SK-N-MC (cell line): ENCODE measurements around the gene BRPF1.
A peak's percentile ranks its signal among the peaks of the same experiment; 100 is the strongest.
"Not testable (repeated sequence)": the region's sequence is repeated elsewhere in the genome, so short reads cannot be mapped to it uniquely, and the experiment has no call there.

ENCODE experiments used
- DNase-seq: peaks from one replicate; pipeline ENCODE4 v3.0.0-alpha.2; 2011; ENCODE audit warnings: low read depth, low spot score
- H3K27ac ChIP-seq: fragments of 200-600 bp; sonication (generic); 2 replicates; pipeline ENCODE4 v1.5.1; 2016; ENCODE audit warnings: mixed run types
- H3K36me3 ChIP-seq: fragments of 200-600 bp; sonication (generic); 2 replicates; pipeline ENCODE4 v1.6.1; 2017; ENCODE audit warnings: antibody characterized with exemption, low read length, mixed read lengths; ENCODE audit not compliant: insufficient read depth
- H3K4me3 ChIP-seq: fragments of 200-600 bp; sonication (generic); 2 replicates; pipeline ENCODE4 v1.5.1; 2016
- H3K9ac ChIP-seq: fragments of 200-600 bp; sonication (generic); 2 replicates; pipeline ENCODE4 v1.8.0; 2017; ENCODE audit warnings: mixed run types, mixed read lengths; ENCODE audit not compliant: insufficient read length
- H3K9me3 ChIP-seq: fragments of 200-600 bp; sonication (generic); 2 replicates; pipeline ENCODE4 v1.6.1; 2017; ENCODE audit warnings: low read depth, mild to moderate bottlenecking, antibody characterized with exemption, low read length, moderate library complexity, mixed read lengths
- EZH2 ChIP-seq: fragments of 200-600 bp; sonication (generic); IDR thresholded peaks from one replicate; pipeline ENCODE4 v1.6.1; 2017; ENCODE audit warnings: antibody characterized with exemption
- FOXP2 ChIP-seq: optimal IDR thresholded peaks from 2 replicates; pipeline ENCODE3; 2011; ENCODE audit warnings: mild to moderate bottlenecking, moderate library complexity; ENCODE audit not compliant: insufficient read depth; ENCODE audit errors: extremely low read length, control extremely low read depth
- POLR2AphosphoS5 ChIP-seq: IDR thresholded peaks from 2 replicates; pipeline ENCODE4 v1.6.1; 2012; ENCODE audit warnings: mild to moderate bottlenecking, low read depth, low read length, borderline replicate concordance

The BRPF1 gene

DNA sequence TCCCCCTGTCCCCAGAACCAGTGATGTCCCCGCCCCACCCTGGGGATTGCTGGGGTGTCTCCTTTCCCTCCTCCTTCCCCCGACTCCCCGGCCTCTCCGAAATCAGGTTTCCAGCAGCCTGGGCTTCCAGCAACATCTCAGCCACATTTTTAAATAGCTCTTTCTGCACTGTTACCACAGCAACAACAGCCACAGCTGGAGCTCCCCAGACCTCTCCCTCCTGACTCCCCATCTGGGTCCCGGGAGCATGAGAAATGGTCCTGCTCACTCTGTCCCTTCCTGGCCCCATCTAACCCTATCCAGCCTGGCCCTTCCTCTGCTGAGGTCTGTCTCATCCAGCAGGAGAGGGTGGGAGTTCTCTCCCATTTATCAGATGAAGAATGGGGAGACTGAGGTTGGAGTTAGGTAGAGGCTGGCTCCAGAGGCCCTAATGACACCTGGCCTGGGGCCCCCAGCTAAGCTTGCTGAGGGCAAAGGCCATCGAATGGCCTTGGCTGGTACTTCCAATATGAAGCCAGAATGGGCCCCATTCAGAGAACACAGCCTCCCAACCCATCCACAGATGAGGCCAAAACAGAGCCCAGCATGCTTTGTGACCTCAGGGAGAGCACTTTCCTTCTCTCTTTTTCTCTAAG is 36.7 kb downstream of the BRPF1 start:
- Histone ChIP-seq H3K27ac (no peak overlapping the region), H3K4me3 (no peak overlapping the region), H3K36me3 (no peaks in the 10 kb centered on the region), H3K9me3 (no peaks in the 10 kb centered on the region), H3K9ac (no peak overlapping the region)
- no peak for DNase-seq
- TF ChIP-seq POLR2AphosphoS5 (no peak), FOXP2 (no peak), EZH2 (no peak)

DNA sequence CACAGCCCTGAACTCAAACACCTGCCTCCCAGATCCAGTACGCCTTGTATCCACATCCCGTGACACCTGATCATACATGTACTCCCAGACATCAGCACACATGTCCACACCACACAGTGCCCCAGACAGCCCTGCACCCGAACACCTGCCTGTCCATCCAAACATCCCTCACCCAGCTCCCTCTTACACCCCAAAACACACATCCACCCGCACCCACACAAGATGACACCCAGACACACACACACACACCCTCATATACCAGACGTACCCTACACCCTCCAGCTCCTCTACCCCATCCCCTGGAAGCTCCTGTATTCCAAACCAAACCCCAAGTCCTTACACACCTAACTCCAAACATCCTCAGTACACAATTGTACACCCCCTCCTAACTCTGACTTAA is 37.5 kb downstream of the BRPF1 start:
- Histone ChIP-seq H3K9ac (no peak overlapping the region), H3K36me3 (no peaks in the 10 kb centered on the region), H3K9me3 (no peaks in the 10 kb centered on the region), H3K27ac (no peak overlapping the region), H3K4me3 (peak overlapping the region; percentile 73)
- no peak for TF ChIP-seq FOXP2
- TF ChIP-seq EZH2, result no peak
- TF ChIP-seq POLR2AphosphoS5, result no peak
- DNase-seq, result no peak

DNA sequence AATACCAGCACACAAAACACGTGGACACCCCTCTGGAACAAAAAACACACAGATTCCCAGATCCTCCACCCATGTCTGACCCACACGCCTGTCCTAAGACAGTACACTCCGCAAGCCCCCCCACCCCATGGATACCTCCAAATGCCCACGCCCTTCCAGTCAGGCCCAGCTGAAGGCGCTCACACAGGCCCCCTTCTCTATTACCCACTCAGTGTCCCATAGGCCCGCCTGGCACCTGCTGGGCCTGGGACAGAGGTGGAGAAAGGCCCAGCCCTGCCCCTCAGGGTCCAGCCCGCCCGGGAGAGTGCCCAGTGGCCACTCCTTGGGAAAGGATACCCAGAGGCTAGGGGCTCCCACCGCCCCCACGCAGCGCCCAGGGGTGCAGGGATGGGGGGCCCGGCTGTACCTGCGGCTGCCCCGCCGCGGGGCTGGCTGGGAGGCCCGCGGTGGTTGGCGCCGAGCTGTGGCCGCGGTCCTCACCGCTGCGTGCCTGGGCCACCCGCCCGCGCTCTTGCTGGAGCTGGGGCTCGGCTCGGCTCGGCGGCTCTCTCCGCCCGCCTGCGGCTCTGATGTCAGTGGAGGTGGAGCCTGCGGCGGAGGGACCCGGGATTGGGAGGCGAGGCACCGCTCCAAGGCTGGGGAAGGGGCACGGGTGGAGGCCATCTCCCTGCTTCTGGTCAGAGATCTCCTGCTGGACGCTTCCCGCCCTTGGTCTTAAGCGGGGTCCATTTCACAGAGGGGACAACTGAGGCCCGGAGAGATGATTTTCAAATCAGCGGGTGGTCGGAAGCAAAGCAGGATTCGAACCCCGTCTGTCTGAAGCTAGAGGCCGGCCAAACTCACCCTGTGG is 38.1 kb downstream of the BRPF1 start, which contains the start of gene CAMK1:
TSS of gene CAMK1 (minus strand) at position 522 of the 850 bp plus-strand sequence. CDS start 2,198 bp downstream, outside the sequence.
- Histone ChIP-seq H3K9ac (peak within 1 kb of the TSS; percentile 57), H3K27ac (no peak within 1 kb of the TSS), H3K4me3 (peak within 1 kb of the TSS; percentile 73), H3K9me3 (no peaks in the 10 kb centered on the region), H3K36me3 (no peaks in the 10 kb centered on the region)
- TF ChIP-seq FOXP2 (no peak), POLR2AphosphoS5 (peak; percentile 29; the same call in 1 of the 2 replicates)
- no peak for DNase-seq

DNA sequence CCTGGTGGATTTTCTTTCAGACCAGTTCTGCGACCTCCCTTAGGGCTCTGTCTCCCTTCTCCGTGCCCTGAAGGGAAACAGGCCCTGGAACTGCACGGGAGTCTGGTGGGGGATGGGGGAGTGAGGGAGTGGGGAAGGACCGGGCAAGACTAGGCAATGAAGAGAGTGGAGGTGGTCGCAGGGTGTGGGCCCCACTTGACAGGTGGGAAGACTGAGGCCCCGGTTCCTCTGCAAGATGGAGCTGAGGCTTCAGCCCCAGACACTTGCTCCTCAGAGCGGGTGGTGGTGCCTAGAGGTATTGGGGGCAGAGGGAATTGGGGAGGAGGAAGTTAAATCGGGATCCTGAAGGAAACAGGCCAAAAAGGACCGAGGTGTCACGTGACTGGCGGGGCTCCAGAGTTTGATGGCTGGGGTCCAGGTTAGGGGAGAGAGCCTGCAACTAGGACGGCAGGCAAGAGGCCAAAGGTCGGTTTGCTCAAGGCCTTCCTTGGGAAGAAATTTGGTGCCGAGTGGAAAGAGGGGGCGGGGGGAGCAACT is 38.8 kb downstream of the BRPF1 start:
- TF ChIP-seq FOXP2 (no peak), EZH2 (no peak), POLR2AphosphoS5 (no peak)
- Histone ChIP-seq H3K4me3 (peak overlapping the region; percentile 73), H3K27ac (no peak overlapping the region), H3K9me3 (no peaks in the 10 kb centered on the region), H3K9ac (peak overlapping the region; percentile 57), H3K36me3 (no peaks in the 10 kb centered on the region)
- no peak for DNase-seq

DNA sequence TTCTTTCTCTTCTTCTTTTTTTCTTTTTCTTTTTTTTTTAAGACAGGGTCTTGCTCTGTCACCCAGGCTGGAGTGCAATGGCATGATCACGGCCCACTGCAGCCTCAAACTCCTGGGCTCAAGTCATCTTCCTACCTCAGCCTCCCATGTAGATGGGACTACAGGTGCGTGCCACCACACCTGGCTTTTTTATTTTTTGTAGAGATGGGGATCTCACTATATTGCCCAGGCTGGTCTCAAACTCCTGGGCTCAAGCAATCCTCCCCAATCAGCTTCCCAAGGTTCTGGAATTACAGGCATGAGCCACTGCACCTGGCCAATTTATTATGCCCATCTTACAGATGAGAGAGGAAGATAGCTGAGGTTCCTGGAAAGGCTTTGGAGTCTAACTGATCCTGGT is 39.5 kb downstream of the BRPF1 start:
- H3K27ac ChIP-seq, H3K9me3 ChIP-seq, H3K4me3 ChIP-seq, DNase-seq, H3K9ac ChIP-seq, H3K36me3 ChIP-seq: not testable (repeated sequence)

DNA sequence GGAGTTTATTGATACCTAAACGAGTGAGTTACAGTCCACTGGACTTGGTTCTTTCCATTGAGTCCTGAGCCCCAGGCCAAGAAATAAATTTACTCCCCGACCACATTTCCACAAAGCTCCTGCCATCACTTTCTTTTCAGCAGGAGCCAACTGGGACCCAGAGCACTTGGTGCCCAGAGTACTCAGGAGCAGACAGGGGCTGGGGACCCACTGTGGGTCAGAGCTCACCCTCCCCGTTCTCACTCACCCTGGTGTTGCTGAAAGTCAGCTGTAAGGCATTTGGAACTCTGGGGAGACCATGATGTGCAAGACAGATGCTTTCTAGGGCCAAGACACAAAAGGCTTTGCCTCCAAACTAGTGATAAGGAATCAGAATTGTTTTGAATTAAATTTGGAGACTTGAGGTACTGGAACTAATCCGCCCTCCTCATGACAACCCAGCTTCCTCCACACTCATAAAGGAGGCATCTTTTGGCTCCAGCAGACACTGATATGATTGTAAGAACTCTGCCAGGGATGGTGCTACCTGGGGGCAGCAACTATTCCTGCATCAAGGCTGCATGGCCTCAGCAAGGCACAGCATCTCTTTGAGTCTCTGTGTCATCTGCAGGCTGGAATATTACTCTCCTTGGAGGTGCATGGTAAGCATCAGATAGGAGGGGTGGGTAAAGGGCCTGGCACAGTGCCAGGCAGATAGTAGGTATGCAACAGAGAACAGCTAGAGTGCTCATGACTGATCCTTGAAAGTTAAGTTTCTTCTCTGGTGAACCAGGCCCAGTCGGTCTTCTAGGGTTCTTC is 45.6 kb downstream of the BRPF1 start:
- no peaks in the 10 kb centered on the region for H3K9me3 ChIP-seq
- no peak overlapping the region for H3K27ac ChIP-seq
- H3K4me3 ChIP-seq, result no peak overlapping the region
- DNase-seq, result no peak
- H3K36me3 ChIP-seq, result no peaks in the 10 kb centered on the region
- TF ChIP-seq EZH2 (no peak), FOXP2 (no peak), POLR2AphosphoS5 (no peak)
- H3K9ac ChIP-seq, result no peak overlapping the region

DNA sequence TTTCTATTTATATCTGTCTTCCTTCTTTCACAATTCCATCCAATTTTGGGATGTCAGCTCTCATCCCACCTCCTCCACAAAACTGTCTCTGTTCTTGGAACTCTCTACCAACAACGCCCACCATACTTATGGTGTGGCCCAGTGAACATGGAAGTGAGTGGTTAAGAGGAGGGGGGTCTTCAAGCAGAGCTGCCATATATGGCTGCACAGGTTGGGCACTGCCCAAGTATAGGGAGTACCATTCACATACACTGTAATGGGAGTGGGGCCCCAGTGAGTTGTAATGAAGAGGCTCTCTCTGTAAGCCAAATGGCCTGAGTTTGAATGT is 46.1 kb downstream of the BRPF1 start:
- H3K9ac ChIP-seq, result no peak overlapping the region
- TF ChIP-seq POLR2AphosphoS5 (no peak), FOXP2 (no peak), EZH2 (no peak)
- no peaks in the 10 kb centered on the region for H3K36me3 ChIP-seq
- no peak overlapping the region for H3K4me3 ChIP-seq
- H3K9me3 ChIP-seq, result no peaks in the 10 kb centered on the region
- no peak overlapping the region for H3K27ac ChIP-seq
- DNase-seq, result no peak
